Neural progenitor cell (in vitro differentiated cells): ENCODE measurements around the gene EVC. TPM values are rescaled to one million over a fixed set of nuclear protein-coding genes. Genes with fewer than 3 reads are reported as not detected.

Source experiments
- DNase-seq: peaks from one replicate; pipeline ENCODE4 v3.0.0-alpha.2; 2016; ENCODE audit warnings: low spot score
- H2AFZ ChIP-seq: fragments of 200-600 bp; sonication (generic); replicated peaks from 2 replicates; pipeline ENCODE4 v1.6.1; 2016; ENCODE audit warnings: antibody characterized with exemption
- H3F3A ChIP-seq: fragments of 200-600 bp; sonication (generic); 2 replicates; pipeline ENCODE4 v1.6.1; 2016; ENCODE audit warnings: antibody characterized with exemption, low read depth
- H3K27ac ChIP-seq: fragments of 200-600 bp; sonication (generic); 2 replicates; pipeline ENCODE4 v1.5.1; 2016; ENCODE audit warnings: mild to moderate bottlenecking
- H3K27me3 ChIP-seq: fragments of 200-600 bp; sonication (generic); 2 replicates; pipeline ENCODE4 v1.6.1; 2016; ENCODE audit warnings: mild to moderate bottlenecking, moderate library complexity
- H3K36me3 ChIP-seq: fragments of 200-600 bp; sonication (generic); 2 replicates; pipeline ENCODE4 v1.5.1; 2016
- H3K4me1 ChIP-seq: fragments of 200-600 bp; sonication (generic); 2 replicates; pipeline ENCODE4 v1.6.1; 2016; ENCODE audit warnings: mixed run types
- H3K4me2 ChIP-seq: fragments of 200-600 bp; sonication (generic); 2 replicates; pipeline ENCODE4 v1.6.1; 2016
- H3K4me3 ChIP-seq: fragments of 200-600 bp; sonication (generic); 2 replicates; pipeline ENCODE4 v1.5.1; 2016
- H3K79me2 ChIP-seq: fragments of 200-600 bp; sonication (generic); 2 replicates; pipeline ENCODE4 v1.6.1; 2016; ENCODE audit warnings: low read depth
- H3K9ac ChIP-seq: fragments of 200-600 bp; sonication (generic); 2 replicates; pipeline ENCODE4 v1.6.1; 2016
- H3K9me3 ChIP-seq: fragments of 200-600 bp; sonication (generic); 2 replicates; pipeline ENCODE4 v1.5.1; 2016; ENCODE audit warnings: low read depth
- H4K20me1 ChIP-seq: fragments of 200-600 bp; sonication (generic); 2 replicates; pipeline ENCODE4 v1.6.1; 2016; ENCODE audit warnings: low read depth
- H3K27ac Mint-ChIP-seq: 3 replicates; pipeline ENCODE4 v1.8.0; 2021; ENCODE audit warnings: mixed read lengths
- H3K27me3 Mint-ChIP-seq: 2 replicates; pipeline ENCODE4 v1.8.0; 2022; ENCODE audit warnings: low read depth, mild to moderate bottlenecking, inconsistent platforms, moderate library complexity, mixed read lengths; ENCODE audit not compliant: insufficient read depth
- H3K36me3 Mint-ChIP-seq: 3 replicates; pipeline ENCODE4 v1.8.0; 2021; ENCODE audit warnings: mixed read lengths
- H3K4me1 Mint-ChIP-seq: 3 replicates; pipeline ENCODE4 v1.8.0; 2021; ENCODE audit warnings: mixed read lengths
- H3K4me3 Mint-ChIP-seq: 3 replicates; pipeline ENCODE4 v1.8.0; 2021; ENCODE audit warnings: mild to moderate bottlenecking, moderate library complexity, mixed read lengths
- H3K9me3 Mint-ChIP-seq: 3 replicates; pipeline ENCODE4 v1.8.0; 2020; ENCODE audit warnings: mixed read lengths
- CTCF ChIP-seq: fragments of 200-600 bp; sonication (generic); IDR thresholded peaks from 2 replicates; pipeline ENCODE4 v1.5.1; 2017; ENCODE audit warnings: antibody characterized with exemption, mild to moderate bottlenecking
- EZH2 ChIP-seq: fragments of 200-600 bp; sonication (generic); IDR thresholded peaks from 2 replicates; pipeline ENCODE4 v1.6.1; 2017; ENCODE audit warnings: antibody characterized with exemption, mild to moderate bottlenecking, moderate library complexity
- EZH2phosphoT487 ChIP-seq: fragments of 200-600 bp; sonication (generic); IDR thresholded peaks from 2 replicates; pipeline ENCODE4 v1.6.1; 2017; ENCODE audit warnings: antibody characterized with exemption
- total RNA-seq: library from RNA; depleted of rRNA; stranded (reverse); fragments of >200 nt; gene quantifications from 2 replicates; pipeline ENCODE4 v1.2.3, GENCODE V29; 2015; ENCODE audit warnings: low replicate concordance

Gene EVC
- total RNA-seq, 1 donor from 2014 or later = 3.6 TPM

- Histone ChIP-seq H3K36me3 (no peaks in the 10 kb centered on the region), H3K4me2 (no peak overlapping the region), H3K9ac (no peak overlapping the region), H3K79me2 (peaks cover 3% of the 10 kb centered on the region), H3K4me3 (no peak overlapping the region), H3F3A (peaks cover 4% of the 10 kb centered on the region), H3K27me3 (no peaks in the 10 kb centered on the region), H3K27ac (no peak overlapping the region), H2AFZ (no peak overlapping the region), H3K9me3 (no peaks in the 10 kb centered on the region), H4K20me1 (peaks cover 65% of the 10 kb centered on the region), H3K4me1 (peaks cover 14% of the 10 kb centered on the region)
- Mint-ChIP-seq H3K27me3 (peaks cover 2% of the 10 kb centered on the region), H3K36me3 (peaks cover 11% of the 10 kb centered on the region), H3K9me3 (no peaks in the 10 kb centered on the region), H3K4me3 (no peak overlapping the region), H3K27ac (no peak overlapping the region), H3K4me1 (peaks cover 5% of the 10 kb centered on the region)
- TF ChIP-seq EZH2 = no peak
- no peak for TF ChIP-seq EZH2phosphoT487
- no peak for TF ChIP-seq CTCF
- no peak for DNase-seq
Observed at GRCh38 chr4:5863461-5864113, 152.6 kb downstream of the EVC start.

Other genes with a start within 250 kb of the EVC start
- gene EVC2, start 2.6 kb upstream of the EVC start, total RNA-seq = 6.1 and 8.0 TPM in 2 replicates
- 91.4 and 140 TPM in 2 replicates for gene CRMP1, start 181.9 kb downstream of the EVC start, total RNA-seq